BLaER1 treated with 17β-estradiol and CSF1 and Interleukin-3, amounts not matched to agents 10 nM and 100 nM (cell line): Measurements from ENCODE around the gene DDX23.

ENCODE experiments used
- H3K27ac ChIP-seq, 11 experiments: shearing (Covaris generic); formaldehyde crosslinking; 2 replicates each; pipeline ENCODE4 v1.8.1; 2022
- H3K27me3 ChIP-seq, 11 experiments: shearing (Covaris generic); formaldehyde crosslinking; 2 replicates each; pipeline ENCODE4 v1.8.1; 2022
- H3K36me3 ChIP-seq, 11 experiments: shearing (Covaris generic); formaldehyde crosslinking; 2 replicates each; pipeline ENCODE4 v1.8.1; 2022
- H3K4me1 ChIP-seq, 10 experiments: shearing (Covaris generic); formaldehyde crosslinking; 2 replicates each; pipeline ENCODE4 v1.8.1; 2022
- H3K4me2 ChIP-seq, 11 experiments: shearing (Covaris generic); formaldehyde crosslinking; 2 replicates each; pipeline ENCODE4 v1.8.1; 2022
- H3K4me3 ChIP-seq, 10 experiments: shearing (Covaris generic); formaldehyde crosslinking; 2 replicates each; pipeline ENCODE4 v1.8.1; 2022
- H3K9ac ChIP-seq, 11 experiments: shearing (Covaris generic); formaldehyde crosslinking; 2 replicates each; pipeline ENCODE4 v1.8.1; 2022
- H3K9me3 ChIP-seq, 11 experiments: shearing (Covaris generic); formaldehyde crosslinking; replicated peaks in 1 of 11; 2 replicates each; pipeline ENCODE4 v1.8.1; 2022
- H4K20me1 ChIP-seq, 11 experiments: shearing (Covaris generic); formaldehyde crosslinking; 2 replicates each; pipeline ENCODE4 v1.8.1; 2022
- Cebpa-rat ChIP-seq, 11 experiments: shearing (Covaris generic); IDR thresholded peaks; 2 replicates each; pipeline ENCODE4 v1.8.1; 2022

Gene DDX23

GRCh38 chr12:48788854-48789775 is 62.8 kb downstream of the DDX23 start, which contains the start of gene ADCY6:
Gene ADCY6, minus strand, starts transcription at chr12:48789089. Its CDS starts 5,655 bp downstream, at chr12:48783434.
- peak within 1 kb of the TSS; percentile 92 to 99 (median 97) for H3K4me2 ChIP-seq
- H3K27ac ChIP-seq, result peak within 1 kb of the TSS; percentile 65 to 85 (median 79)
- H3K9ac ChIP-seq, result peak within 1 kb of the TSS; percentile 79 to 91 (median 86)

GRCh38 chr12:48788524-48788853 is 63.5 kb downstream of the DDX23 start:
- H3K4me1 ChIP-seq, result peaks cover 22 to 58% (median 50%) of the 10 kb centered on the region in 10 experiments
- no peak for TF ChIP-seq Cebpa-rat (IDR thresholded peaks at IDR 0.05)
- peak overlapping the region; percentile 92 to 99 (median 97) for H3K4me2 ChIP-seq
- H3K36me3 ChIP-seq, result no peaks in the 10 kb centered on the region; a peak in 1 of 22 replicates
- H3K9me3 ChIP-seq, result no peaks in the 10 kb centered on the region
- H3K27ac ChIP-seq, result peak overlapping the region; percentile 65 to 85 (median 79)
- H3K4me3 ChIP-seq, result peak overlapping the region; percentile 79 to 96 (median 85)
- H4K20me1 ChIP-seq, result peaks cover 0 to 8% (median 0%) of the 10 kb centered on the region in 11 experiments; a peak in 2 of 22 replicates
- H3K9ac ChIP-seq, result peak overlapping the region; percentile 79 to 91 (median 86)
- no peaks in the 10 kb centered on the region for H3K27me3 ChIP-seq

More at GRCh38 chr12:48788854-48789775, 62.8 kb downstream of the DDX23 start, which contains the start of gene ADCY6:
- H3K9me3 ChIP-seq, result no peaks in the 10 kb centered on the region
- no peaks in the 10 kb centered on the region for H3K36me3 ChIP-seq
- peaks cover 22 to 57% (median 49%) of the 10 kb centered on the region in 10 experiments for H3K4me1 ChIP-seq
- no peaks in the 10 kb centered on the region for H3K27me3 ChIP-seq
- TF ChIP-seq Cebpa-rat (IDR thresholded peaks at IDR 0.05), result no peak
- H3K4me3 ChIP-seq, result peak within 1 kb of the TSS; percentile 79 to 96 (median 85)
- peaks cover 0 to 8% (median 0%) of the 10 kb centered on the region in 11 experiments; a peak in 2 of 22 replicates for H4K20me1 ChIP-seq

- no peaks in the 10 kb centered on the region for H3K27me3 ChIP-seq
- peak overlapping the region; percentile 65 to 85 (median 79); a peak in 21 of 22 replicates for H3K27ac ChIP-seq
- no peak for TF ChIP-seq Cebpa-rat (IDR thresholded peaks at IDR 0.05)
- H3K9ac ChIP-seq, result peak overlapping the region; percentile 79 to 91 (median 86)
- H3K4me2 ChIP-seq, result peak overlapping the region; percentile 92 to 99 (median 97)
- peaks cover 0 to 8% (median 0%) of the 10 kb centered on the region in 11 experiments; a peak in 2 of 22 replicates for H4K20me1 ChIP-seq
- 0 out of 22 replicates have a peak, but pooled peaks cover 0 to 2% (median 0%) of the 10 kb centered on the region in 11 experiments for H3K9me3 ChIP-seq
- peaks cover under 1 to 5% (median 3%) of the 10 kb centered on the region in 11 experiments; a peak in 17 of 22 replicates for H3K36me3 ChIP-seq
- H3K4me1 ChIP-seq, result peaks cover 22 to 64% (median 55%) of the 10 kb centered on the region in 10 experiments
- H3K4me3 ChIP-seq, result peak overlapping the region; percentile 79 to 96 (median 85)
Measured at GRCh38 chr12:48787791-48788523, 64.0 kb downstream of the DDX23 start.

- peaks cover 0 to 8% (median 0%) of the 10 kb centered on the region in 11 experiments; a peak in 2 of 22 replicates for H4K20me1 ChIP-seq
- H3K4me1 ChIP-seq, result peaks cover 25 to 74% (median 66%) of the 10 kb centered on the region in 10 experiments
- peak overlapping the region; percentile 79 to 96 (median 85); a peak in 18 of 20 replicates for H3K4me3 ChIP-seq
- peak overlapping the region; percentile 92 to 99 (median 97) for H3K4me2 ChIP-seq
- peak overlapping the region in 3 of 11 experiments; percentile 77 to 82 (median 80); a peak in 5 of 22 replicates for H3K27ac ChIP-seq
- peak overlapping the region in 10 of 11 experiments; percentile 79 to 91 (median 86); a peak in 17 of 22 replicates for H3K9ac ChIP-seq
- H3K27me3 ChIP-seq, result no peaks in the 10 kb centered on the region
- no peak for TF ChIP-seq Cebpa-rat (IDR thresholded peaks at IDR 0.05)
- H3K36me3 ChIP-seq, result peaks cover 9 to 15% (median 13%) of the 10 kb centered on the region in 11 experiments; a peak in 18 of 22 replicates
- 0 out of 22 replicates have a peak, but pooled peaks cover 0 to 7% (median 0%) of the 10 kb centered on the region in 11 experiments for H3K9me3 ChIP-seq
Measured at GRCh38 chr12:48786591-48787544, 65.1 kb downstream of the DDX23 start.

GRCh38 chr12:48783432-48783831 is 68.5 kb downstream of the DDX23 start:
- no peak for TF ChIP-seq Cebpa-rat (IDR thresholded peaks at IDR 0.05)
- H3K27me3 ChIP-seq, result no peaks in the 10 kb centered on the region
- no peak overlapping the region for H3K4me3 ChIP-seq
- peak overlapping the region in 2 of 11 experiments; percentile 93 to 98; a peak in 1 of 22 replicates for H3K27ac ChIP-seq
- H3K36me3 ChIP-seq, result peaks cover 9 to 16% (median 13%) of the 10 kb centered on the region in 11 experiments; a peak in 18 of 22 replicates
- H3K9me3 ChIP-seq, result 0 out of 22 replicates have a peak, but pooled peaks cover 0 to 7% (median 0%) of the 10 kb centered on the region in 11 experiments
- H3K9ac ChIP-seq, result no peak overlapping the region
- peaks cover 0 to 8% (median 0%) of the 10 kb centered on the region in 11 experiments; a peak in 2 of 22 replicates for H4K20me1 ChIP-seq
- peaks cover 58 to 99% (median 92%) of the 10 kb centered on the region in 10 experiments for H3K4me1 ChIP-seq
- peak overlapping the region in 3 of 11 experiments; percentile 15 to 95 (median 92); a peak in 2 of 22 replicates for H3K4me2 ChIP-seq

GRCh38 chr12:48782457-48783395 is 69.2 kb downstream of the DDX23 start:
- H3K4me1 ChIP-seq, result peaks cover 54 to 99% (median 92%) of the 10 kb centered on the region in 10 experiments

More at GRCh38 chr12:48782457-48783395, 69.2 kb downstream of the DDX23 start:
- Histone ChIP-seq H3K9ac (0 out of 22 replicates have a peak overlapping the region, but pooled peaks of 2 of the 11 experiments have one; percentile 23 to 84), H3K27ac (peak overlapping the region in 7 of 11 experiments; percentile 90 to 98 (median 93); a peak in 10 of 22 replicates), H3K4me2 (peak overlapping the region in 9 of 11 experiments; percentile 91 to 99 (median 95); a peak in 16 of 22 replicates), H3K27me3 (no peaks in the 10 kb centered on the region), H3K4me3 (no peak overlapping the region), H3K36me3 (peaks cover 9 to 21% (median 16%) of the 10 kb centered on the region in 11 experiments; a peak in 19 of 22 replicates), H4K20me1 (peaks cover 0 to 6% (median 0%) of the 10 kb centered on the region in 11 experiments; a peak in 2 of 22 replicates), H3K9me3 (0 out of 22 replicates have a peak, but pooled peaks cover 0 to 7% (median 0%) of the 10 kb centered on the region in 11 experiments)
- TF ChIP-seq Cebpa-rat (IDR thresholded peaks at IDR 0.05), result no peak
